Left hindlimb (tissue), 1 donor: ENCODE results near the gene HDAC8.
A peak's percentile ranks its signal among the peaks of the same experiment; 100 is the strongest.

Experiments
- DNase-seq: peaks from one replicate; pipeline ENCODE4 v3.0.0-alpha.2; 2018

HDAC8 gene

DNA sequence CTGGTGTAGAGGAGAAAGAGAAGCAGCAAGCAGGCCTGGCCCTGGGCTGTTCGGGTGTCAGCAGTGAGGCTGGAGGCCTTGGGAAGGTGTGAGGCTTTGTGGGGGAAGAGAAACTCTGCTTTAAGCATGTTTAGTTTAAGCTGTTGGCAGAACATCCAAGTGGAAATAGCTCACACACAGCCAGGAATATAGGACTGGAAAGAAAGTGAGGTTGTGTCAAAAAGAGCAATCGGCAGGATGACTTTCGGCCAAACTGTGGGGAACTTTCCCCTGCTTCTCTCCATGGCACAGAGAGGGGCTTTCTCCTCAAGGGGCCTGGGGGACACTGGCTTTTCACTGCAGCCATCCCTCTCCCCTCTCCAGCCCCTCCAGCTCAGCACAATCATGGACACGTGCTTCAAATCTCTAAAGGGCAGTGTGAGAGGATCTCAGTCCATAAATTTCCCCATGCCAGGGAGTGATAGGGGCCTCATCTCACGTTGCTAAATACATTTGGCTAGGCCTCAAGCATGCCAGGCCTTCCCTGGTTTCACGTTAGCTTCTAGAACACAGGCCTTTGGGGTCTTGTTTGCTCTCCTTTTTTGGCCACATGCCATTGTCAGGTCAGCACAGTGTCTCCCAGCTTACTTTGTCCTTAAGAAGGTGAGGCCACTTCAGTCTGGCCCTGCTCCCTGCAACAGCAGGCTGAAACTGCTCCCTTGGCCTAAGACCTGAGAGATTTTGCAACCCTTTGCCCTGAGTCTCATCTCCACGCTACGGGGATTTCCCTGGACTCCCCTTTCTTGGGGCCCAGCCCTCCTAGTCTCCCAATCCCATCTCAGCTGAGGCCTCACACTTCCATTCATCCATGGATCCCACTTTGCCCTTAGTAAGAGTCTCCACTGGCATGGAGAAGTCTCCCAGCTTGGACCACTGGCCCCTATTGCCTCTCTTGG lies 258.7 kb downstream of the HDAC8 start:
- DNase-seq: peak; percentile 51

DNA sequence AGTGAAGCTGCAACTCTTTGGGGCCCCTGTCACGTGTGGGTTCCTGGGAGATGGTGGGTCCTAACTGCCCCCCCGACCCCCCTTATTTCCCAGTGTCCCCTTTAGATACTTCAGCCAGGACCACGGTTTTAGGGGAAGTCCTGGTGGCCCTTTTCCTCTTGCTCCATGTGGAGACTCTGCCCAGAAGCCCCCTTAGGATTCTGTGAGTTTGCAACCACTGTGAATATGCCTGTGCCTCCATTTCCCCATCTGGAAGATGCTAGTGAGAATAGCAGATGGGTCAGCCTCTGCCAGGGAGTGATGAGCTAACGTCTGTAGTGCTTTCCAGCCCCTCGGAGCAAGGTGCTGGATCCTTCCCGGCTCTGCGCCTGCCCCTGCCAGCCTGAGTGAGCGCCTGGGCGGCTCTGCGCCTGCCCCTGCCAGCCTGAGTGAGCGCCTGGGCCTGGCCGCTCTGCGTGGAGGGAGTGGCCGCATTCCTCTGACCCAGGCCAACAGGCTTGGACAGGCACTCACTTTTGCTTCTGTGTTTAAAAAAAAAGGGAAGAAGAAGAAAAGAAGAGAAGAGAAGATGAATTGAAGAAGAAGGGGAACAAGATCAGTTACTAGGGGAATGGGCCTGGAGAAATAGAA lies 260.2 kb downstream of the HDAC8 start:
- peak; percentile 43 for DNase-seq

DNA sequence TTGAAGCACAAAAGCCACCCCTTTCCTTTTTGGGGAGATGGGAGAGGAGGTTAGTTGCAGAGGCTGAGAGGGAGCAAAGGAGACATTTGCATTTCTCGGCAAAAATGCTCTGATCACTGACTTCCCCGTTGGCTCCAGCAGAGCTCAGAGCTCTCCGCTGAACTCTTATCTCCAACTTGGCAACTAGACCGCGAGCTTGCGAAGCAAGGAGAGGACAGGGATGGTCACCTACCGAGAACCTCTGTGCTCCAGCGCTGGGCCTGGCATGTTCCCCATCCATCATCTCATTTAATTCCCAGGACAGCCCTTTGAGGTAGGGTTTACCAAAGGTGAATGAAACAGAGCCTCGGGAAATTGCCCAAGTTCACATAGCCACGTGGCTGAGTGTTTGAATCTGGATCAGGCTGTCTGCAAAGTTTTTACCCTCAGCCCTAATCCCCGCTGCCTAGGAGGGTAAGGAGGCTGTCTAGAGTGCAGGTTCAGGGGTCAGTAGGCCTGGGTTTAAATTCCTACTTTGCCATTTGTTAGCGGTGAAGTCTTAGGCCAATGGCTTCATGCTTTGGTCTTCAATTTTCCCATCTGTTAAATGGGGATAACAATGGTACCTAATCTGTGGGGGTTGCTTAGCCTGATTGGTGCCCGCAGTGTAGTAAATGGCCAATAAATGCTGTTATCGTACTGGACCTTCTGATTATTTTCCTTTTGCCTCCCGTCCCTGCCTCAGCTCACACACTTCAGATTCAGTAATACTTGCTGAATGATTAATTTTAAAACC lies 263.2 kb downstream of the HDAC8 start:
- DNase-seq: no peak

DNA sequence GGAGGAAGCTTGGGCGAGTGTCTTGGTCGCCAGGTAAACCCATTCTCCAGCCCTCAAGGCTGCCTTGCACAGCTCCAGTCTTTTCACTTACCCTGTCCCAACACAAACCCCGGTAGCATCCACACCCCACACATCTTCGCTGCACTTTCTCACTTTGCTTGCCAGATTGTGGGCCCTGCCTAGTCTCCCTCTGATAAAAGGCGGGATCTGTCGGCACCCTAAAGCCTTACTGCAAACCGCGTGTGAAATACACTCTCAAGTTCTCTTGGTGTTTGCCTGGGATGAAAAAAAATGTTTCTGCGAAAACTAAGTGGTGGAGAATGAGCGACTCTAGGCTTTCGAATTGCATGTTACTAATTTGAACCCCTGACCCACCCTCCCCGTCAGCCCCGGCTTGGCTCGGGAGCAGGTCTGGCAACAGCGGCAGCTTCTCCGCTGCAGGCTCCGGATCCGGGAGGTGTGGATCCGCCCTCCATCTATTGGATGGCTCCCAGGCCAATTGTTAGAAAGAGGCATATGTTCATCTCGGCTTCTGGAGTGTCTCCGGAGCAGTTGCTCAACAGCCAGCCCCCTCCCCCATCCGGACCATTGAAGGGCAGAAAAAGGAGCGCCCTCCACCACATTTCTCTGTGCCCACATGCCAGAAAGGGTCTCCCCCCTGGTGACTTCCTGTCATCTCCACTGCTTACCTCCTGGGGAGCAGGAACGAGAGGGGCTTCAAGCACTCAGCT lies 263.9 kb downstream of the HDAC8 start:
- peak; percentile 80 for DNase-seq

DNA sequence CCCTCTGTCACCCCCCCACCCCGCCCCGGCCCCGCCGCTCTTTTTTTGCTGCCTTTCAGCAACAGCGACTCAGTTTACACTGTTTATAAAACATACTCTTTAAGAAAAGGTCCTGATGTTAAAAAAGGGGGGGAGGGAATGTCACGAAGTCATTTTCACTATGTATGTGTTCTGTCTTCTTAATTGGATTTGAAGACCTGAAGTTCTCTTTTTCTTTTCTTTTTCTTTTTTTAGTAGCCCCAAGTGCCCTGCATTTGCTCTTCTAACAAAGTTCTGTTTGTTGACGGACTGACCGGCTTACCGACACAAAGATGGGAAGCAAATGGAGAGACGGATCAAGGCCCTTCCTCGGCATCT lies 264.5 kb downstream of the HDAC8 start:
- DNase-seq: no peak

DNA sequence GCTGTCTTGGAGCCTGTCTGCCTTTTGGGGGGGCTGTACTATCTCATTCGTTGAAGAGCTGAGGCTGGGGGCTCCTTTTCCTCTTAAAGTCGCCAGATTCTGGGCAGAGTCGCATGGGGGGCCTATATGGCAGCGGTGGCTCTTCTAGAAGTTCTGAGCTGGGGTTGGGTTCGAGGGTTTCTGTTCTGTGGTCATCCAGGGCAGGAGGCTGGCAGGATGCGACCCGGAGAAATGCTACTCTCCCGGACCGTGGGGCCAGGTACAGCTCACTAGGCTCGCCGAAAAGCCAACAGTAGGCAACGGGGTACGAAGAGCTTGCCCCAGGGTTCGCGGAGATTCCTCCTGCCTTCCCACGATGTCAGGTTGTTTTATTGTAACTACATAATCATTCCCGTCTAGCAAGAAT lies 265.0 kb downstream of the HDAC8 start:
- DNase-seq: no peak

DNA sequence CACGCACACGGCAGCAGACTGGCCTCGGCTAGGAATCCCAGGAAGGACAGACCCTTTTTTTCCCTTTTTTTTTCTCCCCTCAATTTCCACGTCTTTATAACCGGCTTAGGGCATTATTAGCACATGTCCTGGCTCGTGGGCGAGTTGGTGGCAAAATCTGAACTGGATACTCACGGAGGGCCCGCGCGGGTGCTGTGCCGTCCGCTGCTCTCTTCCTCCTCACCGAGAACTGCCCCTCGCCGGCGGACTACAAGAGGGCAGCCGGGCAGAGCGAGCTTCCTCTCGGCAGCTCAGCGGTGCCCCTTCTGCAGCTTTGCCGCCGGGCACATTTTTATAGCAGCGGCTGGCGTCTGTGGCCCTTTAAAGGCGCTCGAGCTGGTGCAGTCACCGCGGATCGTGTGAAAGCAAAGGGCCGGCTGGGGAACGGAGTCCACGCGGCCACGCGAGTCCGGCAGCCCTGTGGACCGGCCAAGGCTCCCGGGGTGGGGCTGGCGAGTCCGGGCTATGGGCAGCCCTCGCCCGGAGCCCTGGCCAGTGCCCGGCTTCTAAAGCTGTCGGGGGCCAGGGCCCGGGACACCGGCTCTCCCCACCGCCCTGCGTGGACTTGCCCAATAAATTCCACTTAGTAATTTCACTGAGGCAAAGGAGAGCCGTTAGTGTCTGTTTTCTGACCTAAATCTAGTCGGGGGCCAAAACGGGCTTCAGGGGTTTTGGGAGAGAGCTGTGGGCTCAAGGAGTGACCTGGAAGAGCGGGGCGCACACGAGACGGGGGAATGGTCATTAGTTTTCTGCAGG lies 265.6 kb downstream of the HDAC8 start:
- peak; percentile 79 for DNase-seq

DNA sequence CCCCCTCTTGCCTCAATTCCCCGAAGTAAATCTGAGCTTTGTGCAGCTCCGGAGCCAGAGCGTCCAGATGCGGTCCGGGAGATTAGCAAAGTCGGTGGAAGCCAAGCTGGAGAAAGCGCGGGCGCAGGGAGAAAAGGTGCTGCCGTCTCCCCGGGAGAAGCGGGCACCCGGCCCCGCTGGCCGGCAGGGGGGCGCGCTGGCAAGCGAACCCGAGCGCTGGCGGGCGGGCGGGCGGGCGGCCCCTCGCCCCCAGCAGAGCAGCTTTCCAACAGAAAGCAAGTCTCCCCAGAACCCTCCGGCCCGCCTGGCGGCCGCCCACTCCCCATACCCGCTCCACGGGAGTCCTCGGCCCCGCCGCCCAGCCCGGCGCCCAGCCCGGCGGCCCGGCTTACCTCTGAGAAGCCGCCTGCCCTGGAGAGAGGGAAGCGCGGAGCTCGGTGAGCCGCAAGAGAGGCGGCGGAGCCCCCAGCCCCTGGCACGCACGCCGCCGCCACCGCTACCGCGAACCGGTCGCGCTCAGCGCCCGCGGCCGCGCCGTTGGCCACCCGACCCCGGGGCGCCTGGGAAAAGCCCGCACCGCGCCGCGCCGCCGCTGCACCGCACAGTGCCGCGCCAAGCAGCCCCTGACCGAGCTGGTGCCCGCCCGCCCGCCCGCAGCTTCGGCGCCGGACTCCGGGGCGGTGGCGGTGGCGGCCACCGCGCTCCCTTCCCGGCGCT lies 266.4 kb downstream of the HDAC8 start:
- DNase-seq: no peak

DNA sequence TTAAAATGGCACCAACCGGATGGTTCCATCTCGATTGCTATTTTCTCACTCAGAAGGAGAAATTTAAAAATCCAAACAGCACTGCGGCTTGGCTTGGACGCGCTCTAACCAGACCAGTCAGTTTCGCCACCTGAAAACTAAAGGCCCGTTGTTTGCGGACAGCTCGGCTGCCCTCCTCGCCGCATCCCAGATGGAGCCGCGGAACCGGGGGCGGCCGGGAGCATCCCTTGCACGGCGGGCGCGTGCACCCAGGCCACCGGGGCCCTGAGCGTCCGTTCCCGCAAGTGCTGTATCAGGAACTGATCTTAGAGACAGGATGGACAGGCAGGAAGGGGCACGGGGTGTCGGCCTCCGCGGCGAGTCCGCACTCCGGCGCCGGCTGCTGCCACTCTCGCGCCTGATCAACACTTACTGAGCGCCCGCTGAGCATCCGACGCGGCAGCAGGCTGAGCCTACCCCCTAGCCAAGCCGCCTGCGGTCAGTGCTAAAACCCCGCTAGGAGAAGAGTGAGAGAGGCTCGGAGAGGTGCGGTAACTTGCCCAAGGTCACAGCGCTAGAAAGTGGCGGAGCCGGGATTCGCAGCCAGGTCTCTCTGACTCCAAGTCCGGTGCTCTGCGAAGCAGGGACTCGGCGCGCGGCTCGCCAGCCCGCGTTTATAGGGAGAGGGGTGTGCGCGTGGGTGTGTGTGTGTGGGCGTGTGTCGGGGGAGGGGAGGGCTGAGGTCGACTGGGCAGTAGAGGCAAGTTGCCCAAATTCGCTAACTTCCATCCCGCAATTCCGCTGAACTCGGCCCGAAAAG lies 267.2 kb downstream of the HDAC8 start, which contains the start of gene CITED1:
CITED1 (minus strand) TSS at position 629 of the 799 bp plus-strand sequence. CDS start 3,045 bp downstream, outside the sequence.
- DNase-seq: peak; percentile 47

DNA sequence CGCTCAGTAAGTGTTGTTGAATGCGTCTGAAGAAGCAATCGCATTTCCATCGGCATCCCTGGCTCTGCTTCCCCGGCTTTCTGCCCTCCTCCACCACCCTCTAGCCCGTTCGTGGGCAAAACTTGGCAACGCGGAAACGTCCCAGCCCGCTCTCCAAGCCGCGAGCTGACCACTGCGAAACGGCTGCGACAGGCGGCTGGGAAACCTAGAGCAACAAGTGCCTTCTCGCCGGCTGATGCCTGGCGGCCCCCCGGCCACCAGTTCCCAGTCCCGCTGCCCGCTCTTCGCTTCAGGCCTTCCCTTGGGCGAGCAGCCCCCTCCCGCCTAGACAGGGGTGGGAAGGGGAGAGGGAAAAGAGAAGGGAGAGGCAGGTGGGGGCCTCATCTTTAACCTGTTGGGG lies 267.8 kb downstream of the HDAC8 start:
- no peak for DNase-seq

DNA sequence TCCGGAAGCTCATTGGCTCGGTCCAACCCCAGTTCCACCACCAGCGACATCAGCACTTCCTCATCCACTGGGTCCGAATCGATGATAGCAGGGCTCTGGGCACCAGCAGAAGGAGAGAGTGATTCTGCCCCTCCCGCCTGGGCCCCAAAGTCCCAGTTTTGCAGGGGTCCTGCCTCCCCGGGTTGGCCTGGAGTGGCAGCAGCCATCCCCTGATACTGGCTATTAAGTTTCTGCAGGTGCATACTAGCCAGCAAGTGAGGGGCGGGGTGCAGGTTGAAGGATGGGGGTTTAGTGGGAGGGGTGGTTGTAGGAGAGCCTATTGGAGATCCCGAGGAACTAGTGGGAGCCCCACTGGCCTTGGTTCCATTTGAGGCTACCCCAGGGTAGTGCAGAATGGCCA lies 270.9 kb downstream of the HDAC8 start:
- no peak for DNase-seq

DNA sequence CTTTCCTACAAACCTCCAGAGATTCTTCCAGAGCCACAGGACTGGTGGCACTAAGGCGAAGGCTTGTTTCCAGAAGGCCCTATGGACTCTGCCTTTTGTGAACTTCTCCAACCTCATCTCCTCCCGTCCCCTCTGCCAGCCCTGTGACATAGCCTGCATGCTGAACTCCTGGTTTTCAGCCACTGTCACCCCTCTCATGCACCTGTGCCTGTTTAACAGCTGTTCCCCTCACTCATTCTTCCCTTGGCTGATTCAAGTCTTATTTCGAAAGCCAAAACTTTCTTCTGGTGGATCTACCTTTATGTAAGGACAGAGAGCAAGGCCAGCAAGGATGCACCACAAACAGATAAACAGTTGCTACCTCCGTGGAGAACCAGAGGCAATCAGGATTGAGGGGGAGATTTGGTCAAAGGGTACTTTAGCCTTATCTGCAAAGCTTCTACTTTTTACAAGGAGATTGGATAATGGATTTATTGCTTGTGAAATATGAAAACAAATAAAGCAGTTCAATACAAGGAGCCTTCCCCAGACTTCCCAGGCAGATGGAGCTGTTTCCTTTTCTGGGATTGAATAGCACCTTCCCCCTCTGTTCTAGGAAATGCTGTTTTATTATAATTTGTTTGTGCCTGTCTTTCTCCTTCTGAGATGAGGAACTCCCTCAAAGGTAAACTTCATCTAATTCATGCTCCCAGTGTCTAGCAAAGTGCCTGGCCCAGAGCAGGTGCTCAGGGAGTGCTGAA lies 272.6 kb downstream of the HDAC8 start:
- DNase-seq: no peak

DNA sequence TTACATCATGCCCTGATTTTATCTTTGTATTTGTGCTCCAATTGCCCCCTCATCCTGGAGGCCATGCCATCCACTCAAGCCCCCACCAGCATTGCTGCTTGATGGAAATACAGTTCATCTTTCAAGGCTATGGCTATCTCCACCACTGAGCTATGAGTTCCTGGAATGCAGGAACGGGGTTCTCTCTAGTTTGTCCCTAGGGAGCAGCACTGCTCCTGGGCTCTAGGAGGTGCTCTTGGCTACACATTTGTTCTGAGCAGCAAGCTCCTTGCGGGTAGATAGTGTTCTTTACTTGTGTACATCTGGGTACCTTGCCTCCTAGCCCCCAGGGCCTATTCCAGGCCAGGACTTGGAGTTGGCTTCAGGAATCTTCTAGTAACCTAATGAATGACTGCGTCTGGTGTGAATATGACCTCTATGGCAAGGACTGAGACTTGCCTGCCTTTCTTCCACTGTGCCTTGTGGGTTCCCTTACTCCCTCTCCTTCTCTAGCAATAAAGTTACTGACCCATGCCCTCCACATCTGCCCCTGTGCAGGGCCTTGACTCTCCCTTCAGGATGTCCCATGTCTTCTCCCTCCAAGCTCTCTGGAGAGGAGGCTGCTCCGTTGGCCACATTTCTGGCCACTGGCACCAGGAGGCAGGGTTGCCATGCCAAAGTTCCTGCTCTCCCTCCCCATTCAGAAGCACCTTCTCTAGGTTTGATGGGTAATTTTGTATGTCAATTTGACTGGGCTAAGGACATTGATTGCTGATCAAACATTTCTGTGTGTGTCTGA lies 274.5 kb downstream of the HDAC8 start:
- DNase-seq: no peak

DNA sequence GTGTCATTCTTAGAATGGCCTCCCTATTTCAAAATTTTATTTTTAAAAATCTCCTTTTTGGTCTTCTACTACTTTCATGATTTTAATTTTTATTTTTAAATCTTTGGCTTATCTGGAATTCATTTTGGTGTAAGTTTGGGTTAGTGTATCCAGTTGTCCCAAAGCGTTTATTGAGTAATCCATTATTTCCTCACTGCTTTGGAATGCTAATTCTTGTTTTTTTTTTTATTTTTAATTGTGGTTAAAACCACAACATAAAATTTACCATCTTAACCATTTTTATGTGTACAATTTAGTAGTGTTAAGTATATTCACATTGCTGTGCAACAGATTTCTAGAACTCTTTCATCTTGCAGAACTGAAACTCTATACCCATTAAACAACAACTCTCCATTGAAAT lies 275.7 kb downstream of the HDAC8 start:
- no peak for DNase-seq

DNA sequence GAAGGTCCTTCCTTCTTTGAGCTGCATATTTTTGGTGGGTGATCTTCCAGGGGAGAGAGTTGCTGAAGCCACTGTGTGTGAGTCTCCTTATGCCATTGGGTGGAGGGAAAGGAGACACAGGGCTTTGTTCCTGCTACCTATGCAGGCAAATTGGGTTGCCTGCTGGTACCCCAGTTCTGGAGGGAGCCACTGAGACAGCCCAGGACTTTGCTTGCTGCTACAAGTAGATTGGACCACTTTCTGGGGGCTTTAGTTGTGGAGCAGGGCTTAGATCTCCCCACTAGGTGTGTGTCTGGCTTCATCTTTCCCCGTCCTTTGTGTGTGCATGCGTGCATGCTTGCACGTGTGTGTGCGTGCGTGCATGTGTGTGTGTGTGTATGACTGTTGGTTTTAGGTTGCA lies 276.9 kb downstream of the HDAC8 start:
- DNase-seq: no peak

DNA sequence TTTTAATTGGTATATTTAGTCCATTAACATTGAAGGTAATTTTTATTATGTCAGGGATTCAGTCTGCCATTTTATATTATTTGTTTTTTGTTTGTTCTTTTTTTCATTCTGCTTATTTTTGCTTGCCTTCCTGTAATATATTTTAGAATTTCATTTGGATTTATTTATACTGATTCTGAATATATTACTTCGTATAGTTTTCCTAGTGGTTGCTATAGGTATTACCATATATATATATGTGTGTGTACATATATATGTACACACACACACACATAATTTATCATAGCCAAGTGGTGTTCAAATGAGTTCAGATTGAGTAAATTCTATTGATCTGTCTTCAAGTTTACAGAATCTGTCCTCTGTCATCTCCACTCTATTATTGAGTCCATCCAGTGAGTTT lies 278.1 kb downstream of the HDAC8 start:
- DNase-seq: no peak

DNA sequence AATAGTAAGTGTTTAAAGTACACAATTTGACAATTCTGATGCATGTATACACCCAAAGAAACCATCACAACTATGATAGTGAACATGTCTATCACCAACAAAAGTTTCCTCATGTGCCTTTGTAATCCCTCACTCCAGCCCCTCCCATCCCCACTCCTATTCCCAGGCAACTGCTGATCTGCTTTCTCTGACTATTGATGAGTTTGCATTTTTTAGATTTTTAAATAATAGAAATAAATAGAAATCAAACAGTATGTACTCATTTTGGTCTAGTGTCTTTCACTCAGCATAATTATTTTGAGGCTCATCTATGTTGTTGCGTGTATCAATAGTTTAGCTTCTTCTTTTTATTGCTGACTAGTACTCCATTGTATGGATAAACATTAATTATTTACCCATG lies 290.3 kb downstream of the HDAC8 start:
- DNase-seq: no peak

DNA sequence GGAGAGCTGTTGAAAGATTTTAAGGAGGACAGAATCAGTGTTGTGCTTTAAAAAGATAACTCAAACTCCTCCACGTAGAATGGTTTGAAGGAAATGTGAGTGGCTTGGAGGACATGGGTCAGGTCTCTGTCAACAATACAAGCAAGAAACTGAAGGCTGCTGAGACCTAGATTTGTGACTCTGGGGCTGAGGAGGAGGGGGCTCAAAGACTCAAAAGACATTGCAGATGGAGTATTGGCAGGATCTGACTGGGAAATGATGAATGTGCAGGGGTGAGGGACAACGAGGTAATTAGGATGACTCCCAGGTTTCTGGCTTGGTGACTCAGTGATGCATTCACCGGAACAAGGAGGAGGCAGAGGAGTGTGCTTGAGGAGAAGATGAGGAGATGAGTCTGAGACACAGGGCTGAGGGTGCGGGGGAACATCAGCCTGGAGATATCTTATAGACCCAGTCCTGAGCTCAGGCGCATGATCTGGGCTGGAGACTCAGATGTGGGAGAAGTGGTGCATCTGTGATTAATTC lies 292.3 kb downstream of the HDAC8 start:
- DNase-seq: no peak
